Stimulated activated CD4-positive, alpha-beta T cell treated with anti-CD3 and anti-CD28 coated beads, Interleukin-4, amount 100 ng/mL, for 24 hours (primary cell): ENCODE data around the gene ADGRG4.
"Not testable (repeated sequence)": the region's sequence is repeated elsewhere in the genome, so short reads cannot be mapped to it uniquely, and the experiment has no call there.

Experiments used
- DNase-seq: peaks from one replicate; pipeline ENCODE4 v3.0.0-alpha.2; 2020

The ADGRG4 gene, protein sequence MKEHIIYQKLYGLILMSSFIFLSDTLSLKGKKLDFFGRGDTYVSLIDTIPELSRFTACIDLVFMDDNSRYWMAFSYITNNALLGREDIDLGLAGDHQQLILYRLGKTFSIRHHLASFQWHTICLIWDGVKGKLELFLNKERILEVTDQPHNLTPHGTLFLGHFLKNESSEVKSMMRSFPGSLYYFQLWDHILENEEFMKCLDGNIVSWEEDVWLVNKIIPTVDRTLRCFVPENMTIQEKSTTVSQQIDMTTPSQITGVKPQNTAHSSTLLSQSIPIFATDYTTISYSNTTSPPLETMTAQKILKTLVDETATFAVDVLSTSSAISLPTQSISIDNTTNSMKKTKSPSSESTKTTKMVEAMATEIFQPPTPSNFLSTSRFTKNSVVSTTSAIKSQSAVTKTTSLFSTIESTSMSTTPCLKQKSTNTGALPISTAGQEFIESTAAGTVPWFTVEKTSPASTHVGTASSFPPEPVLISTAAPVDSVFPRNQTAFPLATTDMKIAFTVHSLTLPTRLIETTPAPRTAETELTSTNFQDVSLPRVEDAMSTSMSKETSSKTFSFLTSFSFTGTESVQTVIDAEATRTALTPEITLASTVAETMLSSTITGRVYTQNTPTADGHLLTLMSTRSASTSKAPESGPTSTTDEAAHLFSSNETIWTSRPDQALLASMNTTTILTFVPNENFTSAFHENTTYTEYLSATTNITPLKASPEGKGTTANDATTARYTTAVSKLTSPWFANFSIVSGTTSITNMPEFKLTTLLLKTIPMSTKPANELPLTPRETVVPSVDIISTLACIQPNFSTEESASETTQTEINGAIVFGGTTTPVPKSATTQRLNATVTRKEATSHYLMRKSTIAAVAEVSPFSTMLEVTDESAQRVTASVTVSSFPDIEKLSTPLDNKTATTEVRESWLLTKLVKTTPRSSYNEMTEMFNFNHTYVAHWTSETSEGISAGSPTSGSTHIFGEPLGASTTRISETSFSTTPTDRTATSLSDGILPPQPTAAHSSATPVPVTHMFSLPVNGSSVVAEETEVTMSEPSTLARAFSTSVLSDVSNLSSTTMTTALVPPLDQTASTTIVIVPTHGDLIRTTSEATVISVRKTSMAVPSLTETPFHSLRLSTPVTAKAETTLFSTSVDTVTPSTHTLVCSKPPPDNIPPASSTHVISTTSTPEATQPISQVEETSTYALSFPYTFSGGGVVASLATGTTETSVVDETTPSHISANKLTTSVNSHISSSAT (N-terminal part only)

DNA sequence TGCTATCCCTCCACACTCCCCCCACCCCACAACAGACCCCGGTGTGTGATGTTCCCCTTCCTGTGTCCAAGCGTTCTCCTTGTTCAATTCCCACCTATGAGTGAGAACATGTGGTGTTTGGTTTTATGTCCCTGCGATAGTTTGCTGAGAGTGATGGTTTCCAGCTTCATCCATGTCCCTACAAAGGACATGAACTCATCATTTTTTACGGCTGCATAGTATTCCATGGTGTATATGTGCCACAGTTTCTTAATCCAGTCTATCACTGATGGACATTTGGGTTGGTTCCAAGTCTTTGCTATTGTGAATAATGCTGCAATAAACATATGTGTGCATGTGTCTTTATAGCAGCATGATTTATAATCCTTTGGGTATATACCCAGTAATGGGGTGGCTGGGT is at the start of gene ADGRG4:
ADGRG4 (plus strand) TSS at position 243 of the 400 bp plus-strand sequence. CDS start 7,815 bp downstream, outside the sequence.
- DNase-seq: not testable (repeated sequence)

DNA sequence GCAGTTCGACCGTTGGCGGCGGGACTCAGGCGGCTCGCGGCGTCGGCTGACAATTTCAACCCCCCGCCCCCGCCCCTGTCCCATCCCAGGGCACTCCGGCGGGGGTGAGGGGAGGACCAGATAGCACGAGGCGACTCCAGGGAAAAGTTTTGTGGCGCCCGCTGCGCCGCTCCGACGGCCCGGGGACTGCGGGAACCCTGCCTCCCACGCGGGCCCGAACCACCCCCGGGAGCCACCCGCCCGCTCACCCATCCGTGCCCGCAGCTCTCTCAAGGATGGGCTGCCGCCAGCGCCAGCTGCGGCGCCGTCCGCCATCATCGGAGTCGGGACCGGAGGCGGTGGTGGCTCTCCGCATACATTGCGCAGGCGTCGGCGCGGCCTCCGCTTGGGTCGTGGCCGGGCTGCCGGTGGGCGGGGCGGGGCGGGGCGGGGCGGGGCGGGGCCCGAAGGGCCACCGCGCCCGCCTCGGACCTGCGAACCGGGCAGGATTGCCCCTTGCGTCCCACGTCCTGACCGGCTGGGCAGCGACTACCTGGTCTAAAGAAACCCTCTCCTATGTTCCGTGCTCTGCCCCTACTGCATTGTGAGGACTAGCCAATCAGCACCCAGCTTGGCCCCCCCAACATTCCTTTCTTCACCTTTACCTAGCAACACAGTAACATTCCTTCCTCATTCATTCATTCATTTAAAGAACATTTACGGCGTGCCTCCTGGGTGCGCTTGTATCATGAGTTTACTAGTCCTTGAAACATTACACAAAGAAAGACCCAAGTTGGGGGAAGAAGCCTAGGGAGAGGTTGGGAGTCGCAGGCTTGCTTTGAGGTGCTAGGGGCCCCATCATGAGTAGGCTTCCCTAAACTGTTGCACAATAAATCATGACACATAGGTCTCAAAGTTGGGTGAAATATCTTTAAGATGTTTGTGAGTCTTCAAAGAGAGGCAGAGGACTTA is 49.4 kb upstream of the ADGRG4 start, which contains the start of gene MAP7D3:
MAP7D3 (minus strand) TSS at position 360 of the 951 bp plus-strand sequence; CDS start at position 318, 42 bp downstream.
- DNase-seq: peak; percentile 62

DNA sequence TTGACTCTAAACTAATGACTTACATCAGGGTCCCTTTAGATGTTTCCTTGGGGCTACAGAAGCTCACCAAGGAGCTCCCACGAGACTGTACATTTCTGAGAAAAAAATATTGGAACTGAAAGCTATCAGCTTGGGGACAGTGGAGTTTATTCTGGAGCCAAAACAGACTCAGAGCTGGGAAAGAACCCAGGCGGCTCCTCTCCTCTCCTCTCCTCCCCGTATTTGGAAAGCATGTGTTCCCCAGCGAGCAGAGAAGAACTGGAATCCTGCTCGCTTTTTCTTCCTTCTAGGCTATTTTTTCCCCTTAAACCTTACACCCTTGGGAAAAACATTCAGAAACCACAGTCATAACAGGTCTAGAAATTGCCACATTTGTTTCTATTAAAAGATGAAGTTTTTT is 45.2 kb upstream of the ADGRG4 start:
- DNase-seq: no peak

DNA sequence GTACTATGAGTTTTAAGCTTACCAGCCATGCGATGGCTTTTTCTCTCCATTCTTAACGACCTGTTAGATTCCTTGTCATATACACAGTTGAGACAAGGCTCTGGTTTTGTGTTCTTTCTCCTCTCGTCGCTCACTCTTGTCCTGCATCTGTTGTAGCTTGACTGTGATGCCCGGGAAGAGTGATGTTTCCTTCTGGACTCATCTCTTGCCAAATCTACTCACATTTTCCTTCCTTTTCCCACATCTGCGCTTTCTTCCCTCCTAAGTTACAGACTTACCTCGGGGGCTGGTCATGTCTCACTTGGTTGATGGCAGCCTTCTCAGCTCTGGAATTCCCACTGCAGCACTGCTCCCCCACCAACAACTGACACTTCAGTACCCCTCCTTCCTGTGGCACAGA is 44.7 kb upstream of the ADGRG4 start:
- no peak for DNase-seq

DNA sequence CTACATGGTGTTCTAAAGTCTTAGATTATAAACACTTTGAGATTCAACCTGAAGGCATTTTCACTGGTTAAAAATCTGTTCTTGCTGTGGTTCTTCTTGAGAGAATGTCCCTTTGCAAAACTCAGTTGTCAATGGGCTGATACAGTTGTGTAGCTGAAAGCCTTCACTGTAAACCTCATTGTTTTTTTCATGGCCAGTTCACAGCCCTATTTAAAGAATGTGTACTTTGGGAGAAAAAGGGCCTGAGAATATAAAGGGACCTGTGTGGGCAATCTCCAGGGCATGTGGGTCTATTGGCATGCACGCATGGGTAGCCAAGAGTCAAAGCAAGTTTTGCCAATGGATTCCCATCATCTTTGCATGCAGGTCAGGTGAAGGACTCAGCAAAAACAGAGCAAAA is 41.8 kb upstream of the ADGRG4 start:
- no peak for DNase-seq

DNA sequence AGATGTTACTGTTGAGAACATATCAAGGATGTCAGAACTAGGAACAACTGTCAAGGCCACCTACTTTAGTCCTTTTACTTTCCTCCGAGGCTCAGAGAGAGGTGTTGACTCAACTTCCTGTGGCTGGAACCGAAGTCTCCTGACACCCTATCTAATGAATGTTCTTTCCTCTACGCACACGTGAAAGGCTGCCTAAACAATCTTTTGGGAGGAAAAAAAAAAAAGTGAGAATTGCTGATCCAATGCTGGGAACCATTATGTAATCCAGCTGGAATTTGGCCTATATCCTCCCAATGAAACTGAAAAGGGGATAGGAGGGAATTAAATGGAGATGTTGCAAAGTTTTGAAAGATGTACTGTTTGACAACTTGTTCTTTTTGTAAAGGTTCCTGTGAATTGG is 41.2 kb upstream of the ADGRG4 start:
- peak; percentile 10 for DNase-seq

DNA sequence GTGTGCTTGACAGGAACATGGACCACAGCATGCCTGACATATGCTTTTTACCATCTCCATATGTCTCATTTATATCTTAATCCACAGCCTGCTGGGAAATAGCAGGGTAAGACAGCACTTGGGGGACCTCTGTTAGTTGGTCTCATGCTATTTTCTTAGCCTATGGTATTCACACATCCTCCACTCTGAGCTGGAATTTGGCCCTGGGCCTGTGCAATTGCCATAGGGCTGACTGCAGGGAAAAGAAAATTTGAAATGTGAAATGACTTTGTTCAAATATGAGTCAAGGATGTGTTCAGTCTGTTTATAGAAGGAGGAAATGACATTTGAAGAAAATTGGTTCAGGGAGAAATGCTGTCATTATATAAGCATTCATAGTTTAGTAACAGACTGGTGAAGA is 40.0 kb upstream of the ADGRG4 start:
- DNase-seq: no peak

DNA sequence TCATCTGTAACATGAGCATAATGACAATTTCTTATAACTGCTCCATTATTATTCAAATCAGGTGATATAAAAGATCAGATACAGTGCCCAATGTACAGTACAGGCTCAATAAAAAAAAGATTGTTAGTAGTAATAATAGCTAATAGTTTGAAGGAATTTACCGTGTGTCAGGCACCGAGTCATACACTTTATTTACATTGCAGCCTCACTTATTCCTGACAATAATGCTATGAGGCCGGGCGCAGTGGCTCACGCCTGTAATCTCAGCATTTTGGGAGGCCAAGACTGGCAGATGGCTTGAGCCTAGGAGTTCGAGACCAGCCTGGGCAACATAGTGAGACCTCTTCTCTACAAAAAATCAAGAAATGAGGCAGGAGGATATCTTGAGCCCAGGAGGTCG is 39.4 kb upstream of the ADGRG4 start:
- DNase-seq: no peak

DNA sequence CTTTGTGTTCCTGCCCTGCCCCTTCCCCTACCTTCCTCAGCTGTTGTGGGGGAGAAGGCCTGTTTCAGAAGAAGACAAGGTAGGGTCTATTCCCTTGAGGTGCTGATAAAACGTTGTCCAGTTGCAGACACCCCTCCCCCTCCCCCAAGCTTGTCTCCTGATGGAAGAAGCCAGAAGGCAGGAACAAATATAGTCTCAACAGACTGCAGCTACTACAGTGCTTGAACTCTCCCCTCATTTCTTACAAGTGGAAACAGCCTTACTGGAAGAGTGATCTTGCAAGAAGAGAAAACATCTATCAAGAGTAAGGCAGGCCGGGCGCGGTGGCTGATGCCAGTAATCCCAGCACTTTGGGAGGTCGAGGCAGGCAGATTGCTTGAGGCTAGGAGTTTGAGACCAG is 38.5 kb upstream of the ADGRG4 start:
- no peak for DNase-seq

DNA sequence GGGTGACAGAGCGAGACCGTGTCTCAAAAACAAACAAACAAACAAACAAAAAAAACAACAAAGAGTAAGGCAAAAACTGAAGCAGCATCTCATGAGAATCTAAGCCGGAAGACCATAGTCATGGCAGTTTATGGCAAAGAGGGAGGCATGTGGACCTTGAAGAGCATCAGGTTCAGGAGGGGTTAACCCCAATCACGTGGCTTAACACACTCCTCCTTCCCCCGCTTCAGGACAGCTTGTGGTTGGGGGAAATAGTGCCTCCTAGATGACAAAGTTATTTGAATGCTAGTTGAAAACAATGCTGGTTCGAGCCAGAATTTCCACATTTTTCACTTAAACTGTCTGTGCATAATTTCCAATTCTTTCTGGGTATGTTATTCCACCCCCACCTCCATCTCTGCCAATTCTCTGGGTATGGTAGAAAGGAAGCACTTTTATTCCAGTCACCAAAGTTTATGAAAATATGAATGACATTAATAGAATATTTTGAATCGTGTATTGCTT is 37.9 kb upstream of the ADGRG4 start:
- no peak for DNase-seq

DNA sequence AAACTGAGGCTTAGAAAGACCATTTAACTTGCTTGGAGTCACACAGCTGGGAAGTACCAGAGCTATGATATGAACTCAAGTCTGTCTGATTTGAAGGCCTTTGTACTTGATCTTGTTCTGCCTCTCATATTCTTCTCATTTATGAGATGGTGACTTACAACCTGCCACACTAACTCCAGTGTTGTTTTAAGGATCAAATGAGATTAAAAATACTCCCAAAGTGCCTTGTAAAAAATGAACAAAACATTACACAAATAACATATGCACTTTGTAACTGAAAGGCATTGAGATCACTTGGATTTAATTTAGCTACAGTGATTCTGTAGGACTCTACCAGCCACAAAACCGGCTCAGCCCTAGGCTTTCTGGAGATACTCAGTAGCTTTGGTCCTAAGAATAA is 33.9 kb upstream of the ADGRG4 start:
- DNase-seq: no peak

DNA sequence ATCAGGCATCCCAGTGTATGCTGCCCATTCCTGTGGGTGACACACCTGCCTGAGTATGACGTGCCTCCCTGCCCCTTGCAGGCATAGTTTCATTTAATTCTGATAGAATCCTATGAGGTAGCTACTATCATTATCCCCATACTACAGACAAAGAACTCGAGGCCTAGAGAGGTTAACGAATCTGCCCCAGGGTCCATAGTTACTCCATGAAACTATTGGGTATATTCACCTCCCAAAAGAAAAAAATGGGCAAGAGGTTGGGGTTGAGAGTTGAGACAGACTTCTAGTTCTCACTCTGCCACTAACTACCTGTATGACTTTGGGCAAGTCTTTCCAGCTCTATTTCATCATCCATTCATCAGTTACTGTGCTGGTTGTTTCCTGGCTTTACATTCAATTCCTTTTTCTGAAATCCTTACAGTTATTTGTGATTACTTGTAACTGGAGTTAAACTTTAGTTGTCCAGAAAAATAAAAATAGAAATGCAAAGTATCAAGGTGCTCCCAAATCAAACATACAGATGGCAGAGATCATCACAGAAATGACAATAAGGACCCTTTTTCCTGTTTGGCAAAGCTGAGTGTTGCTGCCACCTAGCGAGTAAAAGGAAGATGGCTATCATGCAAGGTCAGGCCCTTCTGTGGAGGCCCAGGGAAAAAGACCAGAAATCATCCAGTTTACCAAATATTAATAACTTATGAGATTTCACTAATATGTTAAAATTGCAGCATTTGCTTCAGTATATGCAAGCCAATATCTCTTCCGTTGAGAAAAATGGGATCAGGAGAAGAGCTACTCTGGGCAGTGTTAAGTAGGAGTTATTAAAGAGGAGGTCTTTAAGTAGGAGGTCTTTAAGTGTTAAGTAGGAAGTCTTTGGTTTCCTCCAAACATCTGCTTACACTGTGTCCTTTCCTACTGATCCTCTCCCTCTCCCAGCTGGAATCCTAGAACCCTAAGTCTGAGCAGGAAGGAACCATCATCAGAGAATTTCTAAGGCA is 32.4 kb upstream of the ADGRG4 start:
- peak; percentile 52 for DNase-seq

DNA sequence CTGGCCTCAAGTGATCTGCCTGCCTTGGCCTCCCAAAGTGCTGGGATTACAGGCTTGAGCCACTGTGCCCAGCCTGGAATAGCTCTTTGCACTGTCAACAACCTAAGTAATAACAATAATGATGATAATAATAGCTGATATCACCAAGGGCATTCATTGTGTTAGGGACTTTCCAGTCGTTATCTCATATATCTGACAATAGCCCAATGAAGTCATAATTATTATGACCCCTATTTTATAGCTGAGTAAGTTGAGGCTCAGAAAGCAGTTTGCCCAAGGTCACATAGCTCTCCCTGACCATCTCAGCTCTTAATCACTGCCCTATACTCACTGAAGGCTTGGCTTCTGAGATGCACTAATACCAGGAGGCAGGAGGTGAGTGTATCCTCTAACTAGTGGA is 30.8 kb upstream of the ADGRG4 start:
- no peak for DNase-seq

DNA sequence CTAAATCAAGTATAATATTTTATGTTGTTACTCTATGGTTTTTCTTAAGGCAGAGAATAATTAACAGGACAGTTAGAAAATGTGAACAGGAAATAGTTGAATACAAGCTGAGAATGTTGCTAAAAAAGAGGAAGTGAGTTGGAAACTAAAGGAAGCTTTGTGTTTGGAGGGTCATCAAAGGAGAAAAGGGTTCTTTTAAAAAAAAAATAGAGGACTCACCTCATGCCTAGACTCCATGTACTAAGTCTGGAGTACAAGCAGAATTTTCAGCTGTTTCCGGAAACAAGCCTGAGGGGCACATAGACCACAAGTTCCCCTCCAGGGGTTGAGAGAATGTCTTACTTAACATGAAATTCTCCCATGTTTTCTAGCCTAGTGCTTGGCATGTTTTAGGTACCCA is 29.5 kb upstream of the ADGRG4 start:
- DNase-seq: no peak

DNA sequence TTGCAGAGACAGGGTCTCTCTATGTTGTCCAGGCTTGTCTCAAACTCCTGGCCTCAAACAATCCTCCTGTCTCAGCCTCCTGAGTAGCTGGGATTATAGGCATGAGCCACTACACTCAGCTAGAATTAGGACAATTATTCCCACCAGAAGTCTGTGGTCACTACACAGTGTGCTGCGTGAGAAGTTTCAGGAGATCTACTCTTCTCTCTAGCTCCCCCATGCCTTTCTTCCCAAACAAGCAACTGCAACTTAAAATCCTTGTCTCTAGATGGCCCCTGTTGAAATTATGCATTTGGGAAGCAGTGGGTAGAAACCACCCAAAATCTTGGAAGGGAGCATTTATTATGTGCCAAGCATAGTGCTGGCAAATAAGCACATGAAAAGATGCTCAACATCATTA is 28.4 kb upstream of the ADGRG4 start:
- no peak for DNase-seq

DNA sequence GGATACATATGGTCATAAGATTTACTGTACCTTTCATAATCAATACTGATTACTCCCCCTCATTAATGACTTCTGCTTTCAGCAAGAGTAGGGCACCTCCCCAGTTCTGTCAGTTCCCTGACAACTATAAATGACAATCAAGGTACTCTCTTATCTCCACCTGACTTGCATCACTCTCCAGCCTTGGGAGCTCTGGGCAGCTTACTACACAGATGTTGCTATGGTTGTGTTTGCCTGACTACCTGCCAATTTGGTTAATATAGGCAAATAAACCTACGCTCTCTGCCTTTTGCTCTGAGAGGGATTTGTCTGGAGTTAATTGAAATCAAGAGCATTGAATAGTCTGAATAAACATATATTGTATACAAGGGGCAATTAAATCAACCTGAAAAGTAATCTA is 26.8 kb upstream of the ADGRG4 start:
- DNase-seq: no peak

DNA sequence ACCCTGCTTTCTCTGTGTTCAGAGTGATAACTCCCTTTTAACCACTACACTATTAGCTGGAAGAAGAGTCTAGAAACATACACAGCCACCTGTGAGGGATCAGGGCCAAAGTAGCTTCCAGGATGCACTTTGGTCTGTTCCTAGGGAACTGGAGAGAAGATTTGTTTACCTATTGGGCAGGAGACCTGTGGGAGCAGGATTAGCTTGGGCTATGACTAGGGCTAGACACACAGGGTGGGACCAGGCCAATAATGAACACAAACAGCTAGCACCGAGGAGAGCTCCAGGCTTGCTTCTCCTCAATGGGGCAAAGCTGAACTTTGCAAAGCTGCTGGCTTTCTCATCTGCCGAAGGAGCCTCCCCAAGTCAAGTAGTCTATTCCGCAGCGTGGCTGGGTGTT is 25.2 kb upstream of the ADGRG4 start:
- DNase-seq: no peak

DNA sequence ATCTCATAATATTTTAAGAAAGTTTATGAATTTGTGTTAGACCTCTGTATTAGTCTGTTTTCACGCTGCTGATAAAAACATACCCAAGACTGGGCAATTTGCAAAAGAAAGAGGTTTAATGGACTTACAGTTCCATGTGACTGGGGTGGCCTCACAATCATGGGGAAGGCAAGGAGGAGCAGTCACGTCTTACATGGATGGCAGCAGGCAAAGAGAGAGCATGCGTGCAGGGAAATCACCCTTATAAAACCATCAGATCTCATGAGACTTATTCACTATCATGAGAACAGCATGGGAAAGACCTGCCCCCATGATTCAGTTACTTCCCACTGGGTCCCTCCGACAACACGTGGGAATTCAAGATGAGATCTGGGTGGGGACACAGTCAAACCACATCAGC is 14.4 kb upstream of the ADGRG4 start:
- not testable (repeated sequence) for DNase-seq

DNA sequence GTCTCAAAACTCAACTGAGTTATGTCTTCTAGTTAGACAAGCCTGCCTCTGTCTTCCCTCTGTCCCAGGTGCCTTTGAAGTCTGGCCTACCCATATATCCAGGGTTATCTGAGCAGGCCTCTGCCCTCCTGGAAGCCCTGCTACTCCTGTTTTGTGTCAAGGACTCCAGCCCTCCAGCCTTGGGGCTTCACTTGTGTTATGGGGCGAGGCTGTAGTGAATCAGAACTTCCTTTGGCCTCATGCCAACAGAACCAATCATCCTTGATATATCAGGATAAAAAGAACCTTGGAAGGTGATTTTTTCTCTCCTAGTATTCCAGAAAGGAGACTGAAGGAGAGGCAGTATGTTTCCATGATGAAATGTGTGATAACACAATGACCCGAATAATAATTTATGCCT is 8.9 kb upstream of the ADGRG4 start:
- DNase-seq: no peak

DNA sequence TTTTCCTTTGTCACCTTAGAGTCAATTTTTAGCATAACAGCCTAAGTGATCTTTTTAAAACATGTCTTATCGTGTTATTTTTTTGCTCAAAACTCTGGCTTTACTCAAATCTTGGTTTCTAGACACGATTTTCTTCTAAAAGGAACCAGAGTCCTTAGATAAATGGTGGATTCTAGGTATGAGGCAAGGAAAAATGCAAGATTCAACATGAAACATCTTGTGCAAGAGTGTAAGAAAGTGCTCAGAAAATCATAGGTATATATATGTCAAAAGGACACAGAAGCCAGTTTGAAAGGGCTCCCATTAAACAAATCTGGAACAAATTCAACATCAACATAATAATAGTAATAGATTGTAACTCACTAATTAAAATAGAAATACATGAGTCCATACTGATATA is 8.1 kb upstream of the ADGRG4 start:
- DNase-seq: no peak
